ENCODE data around the gene IRS2.

The IRS2 gene

DNA sequence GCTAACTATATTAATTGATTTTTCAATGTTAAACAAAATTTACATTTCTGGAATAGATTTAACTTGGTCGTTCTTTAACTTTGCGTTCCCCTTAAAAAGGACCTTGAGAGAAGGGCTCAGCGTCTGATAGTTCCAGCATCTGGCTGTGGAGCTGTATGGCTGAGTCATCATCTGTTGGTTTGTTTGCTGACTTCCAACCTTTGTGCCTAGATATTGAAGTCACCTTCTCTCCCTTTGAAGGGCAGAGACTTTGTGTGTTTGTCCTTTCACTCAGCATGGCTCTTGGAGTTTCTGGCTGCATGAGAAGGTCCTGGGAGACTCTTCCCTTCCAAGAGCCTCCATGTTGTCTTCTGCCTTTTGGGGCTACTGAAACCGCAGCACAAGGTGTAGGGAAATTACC, 16.6 kb upstream of the IRS2 start:
- DNase-seq = no peak

DNA sequence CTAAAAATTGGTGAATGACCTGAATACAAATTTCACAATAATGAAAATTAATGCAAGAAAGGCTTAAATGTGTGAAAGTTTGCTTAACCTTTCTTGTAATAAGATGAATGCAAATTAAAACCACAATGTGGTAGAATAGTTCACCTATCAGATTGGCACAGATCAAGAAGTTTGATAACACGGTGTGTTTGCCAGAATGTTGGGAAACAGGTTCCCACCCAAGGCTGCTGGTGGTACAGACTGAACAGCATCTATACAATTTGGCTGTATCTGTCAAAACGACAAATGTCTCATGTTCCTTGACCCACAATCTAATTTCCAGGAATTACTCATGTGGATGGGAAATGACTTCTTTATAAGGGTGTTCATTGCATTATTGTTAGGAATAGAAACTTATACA, 8.6 kb upstream of the IRS2 start:
- DNase-seq = no peak

DNA sequence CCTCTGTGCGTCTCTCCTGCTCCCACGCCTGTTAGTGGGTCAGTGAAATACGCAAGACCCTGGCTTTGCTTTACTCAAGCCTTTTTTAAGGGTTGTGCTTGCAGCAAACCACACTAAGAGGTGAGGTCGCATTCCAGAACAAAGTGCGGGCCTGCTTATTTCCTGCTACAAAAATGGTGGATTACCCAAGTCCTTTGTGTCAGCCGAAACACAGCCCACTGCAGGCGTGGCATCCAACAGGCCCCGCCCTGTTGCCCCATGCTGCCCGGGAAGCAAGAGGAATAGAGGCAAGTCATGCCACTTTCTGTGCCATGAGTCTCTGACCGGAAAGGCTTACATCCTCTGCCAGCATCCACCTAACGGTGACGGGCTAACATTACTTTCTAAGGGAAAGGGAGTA, 7.7 kb upstream of the IRS2 start:
- DNase-seq = no peak

DNA sequence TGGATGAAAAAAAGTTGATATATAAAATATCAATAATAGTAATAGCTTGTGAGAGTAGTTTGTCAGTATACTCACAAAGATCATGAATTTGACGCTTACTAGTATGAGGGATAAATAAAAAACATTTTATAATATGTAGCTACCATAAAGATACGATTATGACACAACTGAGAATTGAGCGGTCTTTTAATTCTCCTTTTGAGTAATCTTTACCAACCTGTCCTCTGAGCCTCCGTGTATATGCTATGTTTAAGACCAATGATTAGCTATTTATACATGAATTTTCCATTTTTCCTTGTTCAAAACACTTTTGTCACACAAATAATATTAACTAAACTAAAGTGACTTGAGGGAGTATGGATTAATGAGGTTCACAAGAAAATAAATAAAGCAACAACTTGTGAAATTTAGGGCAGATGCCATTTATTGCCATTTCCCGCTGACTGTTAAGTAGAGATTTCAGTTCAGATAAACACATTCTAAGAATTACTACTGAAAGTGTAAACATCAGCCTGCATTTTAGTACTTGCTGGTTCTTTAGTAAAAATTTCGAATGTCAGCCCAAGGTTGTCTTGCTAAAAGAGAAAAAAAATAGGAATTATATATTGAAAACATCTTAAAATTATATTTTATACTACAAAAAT, 6.2 kb upstream of the IRS2 start:
- DNase-seq = no peak

DNA sequence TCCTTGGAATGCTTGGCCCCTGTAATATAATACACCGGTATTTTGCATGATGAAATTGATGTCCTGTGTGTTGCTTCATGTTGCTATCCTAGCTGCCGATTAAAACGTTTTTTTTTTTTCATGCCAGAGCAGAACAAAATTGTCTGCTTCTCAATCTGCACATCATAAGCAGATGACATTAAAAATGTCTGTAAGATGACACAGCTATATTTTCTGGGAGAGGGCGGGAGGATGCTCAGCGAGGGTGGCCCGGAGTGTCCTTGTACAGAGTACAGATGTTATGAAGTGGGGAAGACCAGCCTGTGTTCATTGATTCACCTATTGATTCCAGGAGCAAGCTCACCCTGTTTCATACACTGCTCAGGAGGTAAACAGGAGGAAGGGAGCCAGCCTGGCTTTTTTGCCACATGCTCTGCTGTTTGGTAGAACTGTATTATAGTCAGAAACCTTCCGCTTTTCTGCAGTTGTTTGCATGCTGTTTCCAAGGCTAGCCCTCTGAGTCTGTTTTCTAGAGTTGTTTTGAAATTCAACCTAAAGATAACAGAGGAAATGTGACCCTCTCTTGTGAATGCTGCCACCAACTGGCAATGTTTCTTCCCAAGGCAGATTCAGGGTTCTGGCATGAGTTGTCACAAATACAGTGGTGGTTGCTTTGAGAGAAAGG, 4.7 kb upstream of the IRS2 start:
- DNase-seq = peak; percentile 54

DNA sequence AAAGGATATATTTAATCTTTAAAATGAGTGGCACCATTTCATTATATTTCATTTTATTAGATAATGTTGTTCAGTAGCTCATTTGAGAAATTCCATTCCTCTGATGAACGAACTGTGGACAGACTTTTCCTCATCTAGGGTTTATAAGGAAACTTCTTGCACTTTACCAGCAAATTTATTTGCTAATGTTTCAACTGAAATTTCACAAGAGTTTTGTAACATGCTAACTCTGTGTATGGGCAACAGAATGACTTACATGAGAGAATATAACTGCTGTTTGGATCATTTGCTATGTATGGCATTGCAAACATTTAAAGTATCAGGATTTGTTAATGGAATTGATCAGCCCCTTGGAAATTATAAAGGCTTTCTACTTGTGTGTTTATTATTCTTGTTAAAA, 3.7 kb upstream of the IRS2 start:
- DNase-seq = peak; percentile 61

DNA sequence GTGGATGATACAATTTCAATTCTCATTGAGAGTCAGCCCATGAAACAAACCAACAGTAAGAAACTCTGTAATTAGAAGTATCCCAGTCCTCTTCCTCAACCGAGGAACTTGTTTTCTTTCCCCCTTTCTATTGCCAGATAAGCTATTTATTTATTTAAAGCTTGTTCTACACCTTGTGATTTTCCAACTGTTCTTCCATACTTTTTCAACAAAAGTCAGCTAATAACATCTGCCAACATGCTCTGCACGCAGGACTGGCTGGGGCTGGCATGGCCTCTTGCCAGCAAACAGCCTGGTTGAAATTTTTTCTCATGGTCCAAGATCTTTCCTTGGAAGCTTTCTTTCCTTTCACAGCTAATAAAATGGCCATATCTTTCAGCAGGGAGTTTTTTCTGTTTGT, 2.9 kb upstream of the IRS2 start:
- no peak for DNase-seq

DNA sequence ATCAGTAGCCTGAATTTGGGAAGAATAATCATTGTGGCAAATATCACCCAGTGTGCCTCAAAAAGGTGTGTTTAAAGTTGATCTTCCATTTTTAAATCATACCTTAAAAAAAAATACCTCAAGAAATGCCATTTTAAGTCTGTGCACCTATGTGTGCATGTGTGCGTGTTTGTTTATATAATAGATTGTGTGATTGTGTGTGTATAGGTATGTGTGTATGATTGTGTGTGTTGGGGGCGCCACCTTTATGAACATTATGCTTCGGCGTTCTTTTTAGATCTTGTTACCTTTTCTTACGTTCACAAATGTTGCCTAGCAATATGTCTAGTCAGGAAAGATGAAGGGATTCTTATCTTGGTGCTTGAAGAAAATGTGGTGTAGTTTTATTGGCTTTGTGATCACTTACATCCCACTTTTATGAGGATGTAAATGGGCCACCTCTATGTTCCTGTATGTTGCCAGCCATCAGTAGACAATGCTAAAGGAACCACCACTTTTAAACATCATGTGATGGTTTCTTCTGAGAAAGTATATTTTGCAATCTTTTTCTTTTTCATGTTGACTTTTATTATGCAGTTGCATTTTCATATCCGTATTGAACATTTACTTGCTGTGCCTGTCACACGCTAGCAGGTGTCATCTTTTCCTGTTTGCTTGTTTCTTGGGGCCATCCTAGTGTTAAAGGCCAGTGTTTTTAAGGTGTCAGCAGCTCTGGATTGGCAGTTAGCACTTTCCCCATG, 2.2 kb upstream of the IRS2 start:
- DNase-seq = no peak

DNA sequence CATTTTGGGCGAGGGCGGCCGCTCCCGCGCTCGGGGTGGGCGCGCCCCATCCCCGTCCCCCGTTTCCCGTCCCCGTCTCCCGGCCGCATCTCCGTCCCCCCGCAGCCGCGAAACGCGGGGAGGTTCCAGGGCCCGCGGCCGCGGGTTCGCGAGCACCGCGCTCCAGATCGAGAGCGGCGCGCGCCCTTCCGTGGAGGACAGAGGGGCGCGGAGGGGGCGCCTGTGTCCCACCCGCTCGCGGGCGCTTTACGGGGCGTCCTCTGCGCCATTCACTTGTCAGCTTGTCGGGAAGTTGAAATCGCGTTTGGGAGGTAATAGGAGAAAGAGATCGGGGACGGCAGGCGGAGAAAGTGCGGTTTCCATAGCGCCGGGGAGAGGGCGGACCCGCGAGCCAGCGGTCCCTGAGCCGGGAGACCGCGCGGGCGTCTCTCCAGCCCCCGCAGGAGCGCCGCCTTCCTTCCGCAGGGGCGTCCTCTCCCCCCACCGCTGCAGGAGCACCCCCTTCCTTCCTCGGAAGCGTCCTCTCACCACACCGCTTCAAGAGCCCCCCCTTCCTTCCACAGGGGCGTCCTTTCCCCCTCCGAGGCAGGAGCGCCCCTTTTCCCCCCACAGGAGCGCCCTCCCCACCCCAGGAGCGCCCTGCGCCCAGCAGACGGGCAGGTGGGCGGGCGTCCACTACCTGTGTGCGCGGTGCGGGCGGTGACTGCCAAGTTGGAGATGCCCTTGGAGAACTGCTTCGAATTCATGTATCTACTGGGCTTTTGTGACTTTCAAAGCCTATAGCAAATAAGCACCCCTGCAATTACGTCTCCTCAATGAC, 962 bp upstream of the IRS2 start:
- DNase-seq = peak; percentile 67

DNA sequence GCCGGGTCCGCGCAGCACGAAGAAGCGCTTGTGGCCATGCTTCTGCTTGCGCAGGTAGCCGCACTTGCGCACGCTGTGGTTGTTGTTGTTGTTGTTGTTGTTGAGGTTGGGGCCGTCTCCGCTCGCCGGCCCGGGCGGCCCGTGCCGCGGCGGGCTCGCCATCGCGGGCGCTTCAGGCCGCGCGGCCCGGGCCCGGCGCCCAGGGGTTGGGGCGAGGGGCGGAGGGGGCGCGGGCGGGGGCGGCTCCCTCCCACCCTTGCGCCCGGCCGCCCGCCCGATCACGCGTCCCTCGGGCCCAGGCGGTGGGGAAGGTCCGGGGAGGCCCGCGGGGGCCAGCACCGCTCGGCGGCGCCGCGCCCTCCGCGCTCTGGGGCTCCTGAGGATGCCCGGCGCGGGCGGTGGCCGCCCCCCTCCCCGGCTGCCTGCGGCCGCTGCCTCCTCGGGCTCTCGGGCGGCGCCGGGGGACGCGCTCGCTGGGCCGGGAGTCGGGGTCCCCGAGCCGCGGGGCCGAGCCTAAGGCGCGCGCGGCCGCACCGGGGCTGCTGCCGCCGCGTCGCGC, 412 bp downstream of the IRS2 start:
- DNase-seq = no peak

DNA sequence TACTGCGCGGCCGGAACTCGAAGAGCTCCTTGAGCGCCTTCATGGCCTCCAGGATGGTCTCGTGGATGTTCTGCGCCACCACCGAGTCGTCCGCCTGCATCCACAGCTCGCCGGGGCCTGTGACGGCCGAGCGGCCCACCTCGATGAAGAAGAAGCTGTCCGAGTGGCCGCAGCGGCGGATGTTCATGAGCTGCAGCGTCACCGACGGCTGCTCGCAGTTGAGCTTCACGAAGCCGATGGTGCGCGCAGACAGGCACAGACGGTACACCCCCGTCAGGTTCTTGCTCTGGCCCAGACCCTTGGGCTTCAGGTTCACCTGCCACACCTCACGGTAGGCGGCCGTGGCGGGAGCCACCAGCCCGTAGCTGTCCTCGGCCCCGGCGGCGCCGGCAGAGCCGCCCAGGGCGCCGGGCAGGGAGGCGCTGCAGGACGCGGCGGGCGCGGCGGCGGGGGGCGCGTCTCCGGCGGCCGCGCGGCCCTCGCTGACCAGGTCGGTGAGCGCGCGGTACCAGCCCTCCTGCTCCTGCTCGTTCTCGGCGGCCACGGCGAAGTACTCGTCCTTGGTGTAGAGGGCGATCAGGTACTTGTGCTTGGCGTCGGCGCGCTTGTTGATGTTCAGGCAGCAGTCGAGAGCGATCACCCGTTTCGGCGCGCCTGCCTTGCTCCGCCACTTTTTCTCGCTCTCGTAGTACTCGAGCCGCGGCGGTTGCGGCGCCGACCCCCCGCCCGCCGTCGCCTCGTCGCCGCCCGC, 1.1 kb downstream of the IRS2 start:
- DNase-seq = peak; percentile 70

DNA sequence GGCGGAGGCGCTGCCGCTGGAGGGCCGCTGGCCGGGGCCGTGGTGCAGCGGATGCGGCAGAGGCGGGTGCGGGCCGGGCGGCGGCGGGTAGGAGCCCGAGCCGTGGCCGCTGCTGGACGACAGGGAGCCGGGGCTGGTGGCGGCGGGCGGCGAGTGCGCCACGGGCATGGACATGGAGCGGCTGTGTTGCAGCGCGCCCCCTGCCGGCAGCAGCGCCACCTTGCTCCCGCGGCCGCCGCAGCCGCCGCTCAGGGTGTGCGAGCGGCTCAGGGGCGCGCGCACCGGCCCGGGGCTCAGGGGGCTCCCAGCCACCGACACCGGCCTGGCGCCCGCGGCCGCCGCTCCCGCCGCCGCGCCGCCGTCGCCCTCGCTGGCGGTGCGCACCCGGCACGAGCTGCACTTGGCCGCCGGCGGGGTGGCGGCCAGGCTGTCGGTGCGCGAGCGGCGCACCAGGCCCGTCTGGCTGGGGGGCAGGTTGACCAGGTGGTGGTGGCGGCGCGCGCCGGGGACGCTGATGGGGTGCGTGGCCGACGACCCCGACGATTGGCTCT, 1.7 kb downstream of the IRS2 start:
- peak; percentile 70 for DNase-seq

DNA sequence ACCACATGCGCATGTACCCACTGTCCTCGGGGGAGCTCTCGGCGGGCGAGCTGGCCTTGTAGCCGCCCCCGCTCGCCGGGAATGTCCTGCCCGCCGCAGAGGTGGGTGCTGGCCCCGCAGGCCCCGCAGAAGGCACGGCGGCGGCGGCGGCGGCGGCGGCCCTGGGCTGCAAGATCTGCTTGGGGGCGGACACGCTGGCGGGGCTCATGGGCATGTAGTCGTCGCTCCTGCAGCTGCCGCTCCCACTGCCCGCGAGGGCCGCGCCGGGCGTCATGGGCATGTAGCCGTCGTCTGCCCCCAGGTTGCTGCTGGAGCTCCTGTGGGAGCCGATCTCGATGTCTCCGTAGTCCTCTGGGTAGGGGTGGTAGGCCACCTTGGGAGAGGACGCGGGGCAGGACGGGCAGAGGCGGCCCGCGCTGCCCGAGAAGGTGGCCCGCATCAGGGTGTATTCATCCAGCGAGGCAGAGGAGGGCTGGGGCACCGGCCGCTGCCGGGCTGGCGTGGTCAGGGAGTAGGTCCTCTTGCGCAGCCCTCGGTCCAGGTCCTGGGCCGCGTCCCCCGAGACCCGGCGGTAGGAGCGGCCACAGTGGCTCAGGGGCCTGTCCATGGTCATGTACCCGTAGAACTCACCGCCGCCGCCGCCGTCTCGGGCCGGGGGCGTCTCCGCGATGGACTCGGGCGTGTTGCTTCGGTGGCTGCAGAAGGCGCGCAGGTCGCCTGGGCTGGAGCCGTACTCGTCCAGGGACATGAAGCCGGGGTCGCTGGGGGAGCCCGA, 2.4 kb downstream of the IRS2 start:
- DNase-seq = no peak

DNA sequence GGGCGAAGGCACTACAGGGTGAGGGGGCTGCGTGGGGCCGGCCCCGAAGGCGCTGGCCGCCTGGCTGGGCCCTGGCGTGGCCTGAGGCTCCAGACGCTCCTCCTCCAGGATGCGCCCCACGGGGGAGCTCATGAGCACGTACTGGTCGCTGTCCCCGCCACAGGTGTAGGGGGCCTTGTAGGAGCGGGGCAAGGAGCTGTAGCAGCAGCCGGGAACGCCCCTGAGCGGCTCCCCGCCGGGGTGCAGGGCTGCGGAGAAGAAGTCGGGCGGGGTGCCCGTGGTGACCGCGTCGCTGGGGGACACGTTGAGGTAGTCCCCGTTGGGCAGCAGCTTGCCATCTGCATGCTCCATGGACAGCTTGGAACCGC, 3.0 kb downstream of the IRS2 start:
- no peak for DNase-seq

DNA sequence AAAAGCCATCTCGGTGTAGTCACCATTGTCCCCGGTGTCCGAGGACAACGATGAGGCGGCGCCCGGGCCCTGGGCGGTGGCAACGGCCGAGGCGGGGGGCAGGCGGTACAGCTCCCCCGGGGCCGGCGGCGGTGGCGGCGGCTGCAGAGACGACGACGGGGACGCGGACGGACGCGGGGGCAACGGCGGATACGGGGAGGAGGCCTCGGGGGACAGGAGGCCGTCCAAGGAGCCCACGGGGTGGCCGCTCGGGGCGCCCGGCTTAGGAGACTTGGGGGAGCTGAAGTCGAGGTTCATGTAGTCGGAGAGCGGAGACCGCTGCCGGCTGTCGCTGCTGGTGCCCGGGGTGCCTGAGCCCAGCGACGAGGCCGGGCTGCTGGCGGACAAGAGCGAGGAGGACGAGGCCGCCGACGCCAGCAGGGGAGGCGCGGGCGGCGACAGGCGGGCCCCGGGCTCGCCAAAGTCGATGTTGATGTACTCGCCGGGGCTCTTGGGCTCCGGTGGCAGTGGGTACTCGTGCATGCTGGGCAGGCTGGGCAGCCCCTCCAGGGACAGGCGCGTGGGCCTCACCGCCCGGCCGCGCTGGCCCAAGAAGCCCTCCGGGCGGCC, 3.5 kb downstream of the IRS2 start:
- DNase-seq = no peak

DNA sequence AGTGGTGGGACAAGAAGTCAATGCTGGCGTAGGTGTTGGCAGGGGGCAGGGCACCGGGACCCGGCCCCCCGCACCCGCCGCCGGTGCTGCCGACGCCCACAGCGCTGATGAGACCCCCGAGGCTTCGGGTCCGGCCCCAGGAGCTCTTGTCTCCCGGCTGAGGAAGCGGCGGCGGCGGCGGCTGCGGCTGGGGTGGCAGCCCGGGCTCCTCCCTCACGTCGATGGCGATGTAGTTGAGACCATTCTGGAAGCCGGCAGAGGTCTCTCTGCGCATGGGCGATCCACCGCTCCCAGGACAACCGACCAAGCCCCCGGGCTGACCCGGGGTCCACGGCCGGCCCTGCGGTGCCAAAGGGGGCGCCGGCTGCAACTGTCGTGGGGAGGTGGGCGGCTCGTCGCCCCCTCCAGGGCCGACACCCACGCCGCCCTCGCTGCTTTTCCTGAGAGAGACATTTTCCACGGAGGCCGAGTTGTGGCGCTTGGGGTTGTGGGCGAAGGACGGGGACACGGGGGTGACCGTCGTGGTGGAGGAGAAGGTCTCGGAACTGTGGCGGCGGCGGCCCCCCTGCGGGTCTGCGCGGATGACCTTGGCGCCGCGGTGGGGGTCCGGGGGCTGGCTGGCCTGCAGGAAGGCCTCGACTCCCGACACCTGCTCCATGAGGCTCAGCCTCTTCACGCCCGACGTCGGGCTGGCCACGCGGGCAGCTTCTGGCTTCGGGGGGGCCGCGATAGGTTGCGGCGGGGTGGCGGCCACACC, 4.1 kb downstream of the IRS2 start:
- no peak for DNase-seq

DNA sequence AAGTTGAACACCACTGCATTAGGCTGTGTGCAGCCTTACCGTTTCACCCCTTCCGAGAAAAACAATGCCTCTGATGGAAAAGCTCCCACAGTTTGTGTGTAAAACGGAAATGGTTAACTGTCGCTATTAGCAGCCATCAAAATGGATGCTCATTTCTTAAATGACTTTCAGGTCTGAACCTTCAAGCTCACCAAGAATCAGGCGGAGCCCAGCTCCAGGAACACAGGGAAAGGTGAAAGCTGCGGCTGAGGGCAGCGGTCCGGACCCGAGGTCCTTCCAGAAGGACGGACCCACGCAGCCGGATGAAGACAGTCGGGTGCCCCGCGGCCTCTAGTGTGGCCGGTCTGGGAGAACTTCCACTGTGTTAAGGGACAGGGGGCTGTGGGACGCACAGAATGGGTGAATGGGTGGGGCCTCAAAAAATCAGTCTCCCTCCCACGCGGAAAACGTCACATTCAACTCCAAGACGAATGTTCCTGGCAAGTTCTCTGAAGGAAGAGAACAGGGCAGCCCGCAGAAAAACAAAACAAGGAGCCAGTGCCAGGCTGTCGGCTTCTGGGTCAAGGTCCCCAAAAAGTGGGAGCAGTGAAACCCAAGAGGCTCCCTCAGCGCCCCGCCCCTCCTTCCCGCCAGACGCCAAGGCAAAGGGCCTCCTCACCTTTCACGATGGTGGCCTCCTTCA, 4.9 kb downstream of the IRS2 start:
- DNase-seq = no peak

DNA sequence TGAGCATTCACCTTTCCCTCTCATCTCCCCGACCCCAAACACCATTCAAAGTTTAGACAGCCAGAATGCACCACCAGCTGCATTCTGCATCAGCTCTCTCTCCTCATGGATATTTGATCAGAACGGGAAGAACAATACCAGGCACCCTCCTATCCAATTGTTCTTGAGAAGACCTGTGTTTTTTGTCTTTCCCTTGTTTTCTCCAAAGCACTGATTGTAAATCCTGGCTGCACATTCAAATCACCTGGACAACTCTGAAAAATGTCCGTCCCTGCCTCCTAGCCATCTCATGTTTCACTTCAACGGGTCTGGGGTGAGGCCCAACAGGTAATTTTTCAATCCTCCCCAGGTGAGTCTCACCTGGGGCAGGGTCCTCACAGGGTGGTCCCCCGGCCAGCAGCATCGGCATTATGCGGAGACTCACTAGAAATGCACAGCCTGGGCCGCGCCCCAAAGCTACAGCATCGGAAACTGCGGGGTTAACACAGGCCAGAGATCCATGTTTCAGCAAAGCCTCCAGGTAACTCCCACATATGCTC, 5.5 kb downstream of the IRS2 start:
- no peak for DNase-seq

DNA sequence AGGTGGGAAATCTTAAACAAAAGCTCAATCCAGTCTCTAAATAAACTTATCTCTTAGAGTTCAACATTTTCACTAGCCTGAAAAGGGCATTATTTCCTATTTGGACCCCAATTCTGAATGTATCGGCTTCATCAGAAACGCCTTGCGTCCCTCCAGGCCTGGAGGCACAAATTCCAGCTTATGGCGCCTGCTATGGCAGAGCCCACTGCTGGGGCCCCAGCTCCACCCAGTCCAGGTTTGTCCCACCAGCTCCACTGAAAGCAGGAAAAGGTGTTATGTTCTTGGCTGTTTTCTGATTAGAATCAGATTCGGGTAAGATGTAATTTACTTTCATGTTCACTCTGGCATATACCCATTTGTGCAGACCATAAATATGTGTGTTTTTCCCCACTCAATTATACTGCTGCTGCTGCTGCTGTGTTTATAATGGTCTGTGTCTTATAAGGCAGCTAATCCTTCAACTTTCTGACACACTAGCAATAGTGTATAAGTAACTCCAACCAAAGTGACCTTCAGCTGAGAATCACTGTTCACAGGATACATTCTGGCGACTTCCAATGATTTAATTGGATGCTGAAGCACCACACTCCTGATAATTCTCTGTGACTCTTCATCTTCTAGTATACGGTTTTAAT, 6.4 kb downstream of the IRS2 start:
- no peak for DNase-seq
